HT1080 (cell line): Measurements from ENCODE around the gene PLA2G7. TPM values are rescaled to one million over a fixed set of nuclear protein-coding genes. Genes with fewer than 3 reads are reported as not detected.
A peak's percentile ranks its signal among the peaks of the same experiment; 100 is the strongest.
"Not testable (repeated sequence)": the region's sequence is repeated elsewhere in the genome, so short reads cannot be mapped to it uniquely, and the experiment has no call there.

ENCODE experiments used
- DNase-seq: peaks from one replicate; pipeline ENCODE4 v3.0.0-alpha.2; 2015; ENCODE audit warnings: low read depth
- total RNA-seq: library from RNA; depleted of rRNA; stranded (reverse); fragments of >200 nt; shearing (Covaris generic); gene quantifications from 2 replicates; pipeline ENCODE4 v1.2.3, GENCODE V29; 2014

PLA2G7 gene
- total RNA-seq, 1 experiment from 2014 or later, result not detected

DNA sequence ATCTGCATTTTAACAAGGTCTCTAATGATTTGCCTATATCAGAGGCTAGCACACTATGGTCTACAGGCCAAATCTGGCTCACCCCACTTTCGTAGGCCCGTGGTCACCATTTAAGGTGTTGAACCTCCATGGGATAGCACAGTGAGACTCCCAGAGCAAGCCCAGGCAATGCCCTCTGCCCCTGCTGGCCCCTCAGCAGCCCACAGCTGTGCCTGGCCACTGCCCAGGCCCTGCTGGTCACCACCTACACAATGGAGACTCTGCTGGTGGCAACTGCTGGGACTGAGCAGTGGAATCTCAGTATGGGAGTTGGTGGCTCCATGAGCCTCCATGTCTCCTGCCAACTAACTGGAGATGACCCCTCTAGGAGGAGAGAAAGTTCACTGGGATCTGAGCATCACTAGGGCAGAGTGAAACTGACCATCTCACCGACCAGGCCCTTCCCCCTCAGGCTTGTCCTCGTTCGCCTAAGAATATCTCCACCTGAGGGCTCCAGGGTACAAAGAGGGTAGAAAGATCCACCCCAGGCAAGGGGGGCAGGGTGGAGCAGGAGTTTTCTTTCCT lies 13.8 kb upstream of the PLA2G7 start:
- no peak for DNase-seq

DNA sequence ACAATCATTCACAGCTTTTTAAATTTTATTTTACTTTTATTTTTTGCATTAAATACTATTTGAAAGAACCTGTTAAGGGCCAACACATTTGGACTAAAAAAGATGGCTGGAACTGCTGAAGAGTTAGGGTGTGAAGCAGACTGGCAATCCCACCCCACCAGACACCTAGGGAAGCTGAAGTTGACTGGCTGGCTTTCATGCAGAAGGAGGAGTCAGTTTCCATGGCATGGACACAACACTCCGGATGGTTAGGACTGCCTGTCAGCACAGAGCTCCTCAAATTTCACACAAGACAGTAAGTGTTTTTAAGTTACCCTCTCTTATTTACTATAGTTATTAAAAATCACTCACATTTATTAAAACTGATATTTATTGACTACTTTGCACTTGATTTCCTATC lies 11.5 kb upstream of the PLA2G7 start, which contains the start of gene ANKRD66:
Gene ANKRD66 (plus strand): TSS at position 238 of the 400 bp plus-strand sequence. CDS start 5,016 bp downstream, outside the sequence.
- no peak for DNase-seq

DNA sequence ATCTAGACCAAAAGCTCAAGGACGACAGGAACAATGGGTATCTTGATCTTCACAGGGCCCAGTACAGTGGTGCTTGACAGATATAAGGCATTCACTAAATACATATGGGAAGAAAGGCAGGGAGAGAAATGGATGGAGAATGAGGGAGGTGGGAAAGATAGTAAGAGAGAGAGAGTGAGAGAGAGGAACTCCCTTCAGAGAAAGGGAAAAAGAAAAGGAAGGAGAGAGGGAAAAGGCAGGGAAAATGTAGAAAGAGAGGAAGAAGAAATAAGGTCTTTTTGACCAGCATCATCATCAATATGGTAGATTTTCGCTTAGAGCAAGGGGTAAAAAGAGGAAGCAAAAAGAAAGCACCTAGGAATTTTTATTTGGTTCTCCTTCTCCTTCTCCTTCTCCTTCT lies 10.8 kb upstream of the PLA2G7 start:
- DNase-seq, result no peak

DNA sequence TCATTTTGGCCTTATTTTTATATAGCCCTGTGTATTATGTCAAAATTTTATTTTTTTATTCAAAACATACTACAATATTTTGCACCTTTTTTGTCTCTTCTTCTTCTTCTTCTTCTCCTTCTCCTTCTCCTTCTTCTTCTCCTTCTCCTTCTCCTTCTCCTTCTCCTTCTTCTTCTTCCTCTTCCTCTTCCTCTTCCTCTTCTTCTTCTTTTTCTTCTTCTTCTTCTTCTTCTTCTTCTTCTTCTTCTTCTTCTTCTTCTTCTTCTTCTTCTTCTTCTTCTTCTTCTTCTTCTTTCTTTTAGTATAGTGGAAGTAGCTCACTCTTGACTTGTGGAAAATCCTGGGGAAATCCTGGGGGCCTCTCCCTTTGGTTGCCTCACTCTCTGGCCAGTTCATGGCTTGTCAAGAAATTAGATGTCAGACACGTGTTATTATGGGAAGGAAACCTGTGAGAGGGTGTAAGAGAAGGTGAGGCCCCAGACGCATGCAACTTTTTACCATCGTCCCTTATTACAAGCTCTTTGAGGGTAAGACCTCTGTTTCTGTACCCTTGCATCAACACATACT lies 9.1 kb upstream of the PLA2G7 start:
- DNase-seq, result not testable (repeated sequence)

DNA sequence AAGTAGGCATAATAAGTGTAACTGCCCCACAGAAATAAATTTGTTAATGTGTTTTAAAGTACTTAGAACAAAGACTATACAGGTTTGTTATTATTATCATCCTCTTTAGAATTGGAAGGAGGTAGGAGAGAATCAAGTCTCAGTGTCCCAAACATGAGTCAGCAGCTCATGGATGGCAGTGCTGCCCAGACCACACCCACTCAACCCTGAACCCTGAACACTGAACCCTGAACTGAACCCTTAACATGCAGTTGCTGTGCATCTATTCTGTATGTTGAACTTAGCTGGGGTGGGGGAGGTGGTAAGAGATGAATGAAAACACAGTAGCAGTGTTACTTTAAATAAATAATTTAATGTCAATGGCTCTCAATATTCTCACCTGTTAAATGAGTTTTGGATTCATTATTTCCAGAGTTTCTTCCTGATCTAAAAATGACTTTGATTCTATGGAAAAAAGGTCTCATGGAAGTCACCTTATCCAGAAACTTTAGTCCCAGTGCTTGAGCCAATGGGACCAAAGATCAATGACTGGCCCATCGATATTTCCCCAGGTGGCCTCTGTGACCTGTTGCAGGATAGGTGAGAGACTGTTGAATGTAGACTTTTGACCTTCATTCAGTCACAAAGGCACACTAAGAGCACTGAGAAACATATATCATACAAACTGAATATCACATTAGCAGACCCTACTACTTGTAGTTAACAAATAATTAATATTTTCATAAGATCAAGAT lies 8.4 kb upstream of the PLA2G7 start:
- DNase-seq, result no peak

DNA sequence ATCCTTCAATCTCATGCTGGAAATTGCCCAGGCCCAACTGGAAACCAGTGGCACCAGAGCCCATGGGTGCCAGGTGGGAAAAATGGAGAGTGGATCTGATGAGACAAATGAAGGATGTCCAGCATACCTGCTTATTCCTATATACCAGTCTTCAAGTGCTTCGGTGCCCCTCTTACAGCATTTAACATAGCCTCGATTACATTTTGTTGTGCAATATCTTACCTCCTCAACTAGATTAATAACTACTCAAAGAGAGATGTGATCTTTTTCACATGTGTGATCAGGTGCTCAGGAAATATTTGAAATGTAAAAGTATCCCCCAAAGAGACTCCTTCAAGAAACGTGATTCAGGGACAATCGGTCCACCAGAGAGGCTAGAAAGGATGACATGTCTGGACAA lies 6.7 kb upstream of the PLA2G7 start:
- no peak for DNase-seq

DNA sequence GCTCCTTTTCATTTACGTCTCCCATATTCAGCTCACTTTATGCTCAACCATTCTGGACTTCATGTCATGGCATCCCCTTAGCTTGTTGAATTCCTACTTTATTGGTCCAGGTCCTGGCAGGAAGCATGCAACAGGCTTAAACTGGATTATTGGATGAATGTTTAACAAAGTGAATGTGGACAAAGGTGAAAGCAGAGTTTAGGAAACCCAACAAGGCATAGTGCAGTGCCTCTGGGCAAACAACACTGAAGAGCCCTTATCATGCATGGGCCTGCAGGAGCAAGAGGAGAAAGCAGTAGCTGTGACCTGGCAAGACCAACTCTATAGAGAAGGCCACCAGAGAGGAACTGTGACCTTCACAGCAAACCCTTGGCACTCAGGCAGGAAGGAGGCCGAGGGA lies 6.3 kb upstream of the PLA2G7 start:
- no peak for DNase-seq

DNA sequence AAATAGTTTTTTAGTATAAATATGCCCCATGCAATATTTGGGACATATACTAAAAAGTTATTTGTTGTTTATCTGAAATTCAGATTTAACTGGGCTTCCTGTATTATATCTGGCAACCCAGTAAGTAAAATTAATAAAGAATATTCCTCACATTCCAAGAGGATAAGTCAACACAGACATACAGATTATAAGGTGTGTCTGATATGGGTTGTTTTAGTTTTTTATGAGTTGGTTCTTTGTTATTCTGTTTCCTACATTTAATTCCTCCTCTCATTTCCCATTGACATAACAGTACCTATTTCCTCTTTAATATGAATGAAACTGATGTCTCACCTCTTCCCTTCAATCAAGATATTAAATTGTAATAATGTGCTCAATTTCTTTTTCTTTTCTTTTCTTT lies 1.7 kb upstream of the PLA2G7 start:
- DNase-seq, result no peak

DNA sequence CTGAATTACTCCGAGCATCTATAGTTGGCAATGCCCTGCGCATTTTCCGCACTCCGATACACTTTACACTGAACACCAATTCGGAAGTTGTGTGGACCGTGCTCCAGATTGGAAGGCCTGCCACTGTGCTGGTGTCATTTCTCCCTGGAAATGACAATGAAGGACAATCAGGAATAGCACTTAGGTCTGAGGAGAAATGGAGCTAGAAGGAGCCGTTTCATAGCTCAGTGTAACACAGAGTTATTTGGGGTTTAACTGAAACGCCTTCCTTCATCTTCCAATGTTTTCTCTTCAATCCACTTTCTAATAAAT lies 501 bp upstream of the PLA2G7 start:
- DNase-seq, result no peak

DNA sequence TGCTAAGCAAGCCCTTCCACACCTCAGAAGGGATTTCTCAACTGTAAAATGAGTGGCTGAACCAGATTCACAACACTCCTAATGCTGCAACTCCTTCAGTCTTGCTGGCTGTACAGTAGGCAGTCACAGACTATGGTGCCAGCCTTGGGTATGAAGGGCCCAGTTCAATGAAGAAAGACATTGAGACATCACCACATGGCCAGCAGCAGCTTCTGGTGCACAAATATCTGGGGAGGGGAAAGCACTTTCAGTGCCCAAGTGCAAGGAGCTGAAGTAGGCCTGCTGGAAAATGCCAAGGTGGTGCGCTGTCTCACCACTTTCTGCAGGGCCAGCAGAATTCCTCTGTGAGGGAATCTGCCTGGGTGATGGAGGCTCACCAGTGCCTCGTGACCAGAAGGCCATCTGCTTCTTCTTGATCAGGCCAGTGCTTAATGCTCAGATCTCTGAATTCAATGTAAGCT lies 1.8 kb downstream of the PLA2G7 start:
- no peak for DNase-seq

DNA sequence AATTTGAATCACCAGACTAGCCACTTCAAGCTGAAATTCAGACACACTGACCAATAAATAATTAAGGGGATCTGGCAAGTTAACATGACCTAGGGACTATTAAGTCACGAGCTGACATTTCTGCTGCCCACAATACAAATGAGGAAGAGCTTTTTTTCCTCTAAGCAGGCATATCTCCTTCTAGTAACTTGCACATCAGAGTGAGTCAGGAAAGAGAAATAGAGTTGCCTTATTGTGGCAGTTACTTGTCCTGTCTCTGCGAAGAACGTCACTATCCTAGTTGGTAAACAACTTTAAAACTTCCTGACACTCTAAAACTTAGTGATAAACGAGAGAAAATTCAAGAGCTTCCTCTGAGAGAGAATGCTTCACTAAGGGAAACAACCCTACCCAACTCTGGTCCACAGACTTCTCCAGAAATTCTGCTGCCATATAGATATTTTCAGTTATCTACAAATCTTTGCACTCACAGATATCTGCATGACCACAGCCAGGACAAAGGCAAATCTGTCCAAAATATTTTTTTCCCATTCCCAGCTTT lies 4.2 kb downstream of the PLA2G7 start:
- DNase-seq, result no peak

DNA sequence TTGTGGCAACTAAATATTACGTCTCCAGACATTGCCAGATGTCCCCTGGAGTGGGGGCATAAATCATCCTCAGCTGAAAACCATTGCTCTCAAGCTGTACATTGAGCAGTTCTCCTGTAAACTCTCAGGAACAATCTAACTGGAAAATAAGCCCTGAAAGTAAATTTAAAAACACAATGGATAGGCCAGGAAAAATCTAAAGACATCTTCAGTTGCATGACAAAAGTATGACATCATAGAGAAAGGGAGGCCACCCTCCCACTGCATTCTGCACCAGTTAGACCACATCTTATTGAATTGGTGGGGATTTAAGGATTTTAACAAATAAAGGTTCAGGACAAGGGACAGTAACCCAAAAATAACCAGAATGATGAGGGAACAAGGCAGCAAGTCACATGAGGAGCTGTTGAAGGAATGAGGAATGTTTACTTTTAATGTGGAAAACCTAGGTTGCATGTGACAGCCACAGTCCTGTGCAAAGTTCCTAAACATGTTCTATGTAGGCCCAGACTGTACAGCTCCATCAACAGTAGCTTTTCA lies 5.3 kb downstream of the PLA2G7 start:
- DNase-seq, result no peak

DNA sequence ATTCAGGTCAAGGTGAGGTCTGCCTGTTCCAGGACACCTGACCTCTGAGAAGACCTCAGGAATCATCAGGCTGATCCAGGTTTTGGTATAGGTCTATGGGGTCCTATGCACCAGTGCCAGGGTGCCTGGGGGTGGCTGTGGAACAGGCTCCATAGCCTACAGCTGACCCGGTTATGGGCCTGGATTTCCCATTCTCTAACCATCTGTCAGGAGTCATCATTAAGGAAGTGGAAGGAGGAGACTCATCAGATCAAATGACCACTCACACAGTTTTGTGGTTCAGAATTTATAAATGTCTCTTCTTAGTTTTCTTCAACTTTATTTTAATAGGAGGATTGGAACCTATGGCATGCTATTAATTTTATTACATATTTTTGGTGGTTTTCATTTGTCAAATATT lies 14.8 kb downstream of the PLA2G7 start:
- peak; percentile 23 for DNase-seq

DNA sequence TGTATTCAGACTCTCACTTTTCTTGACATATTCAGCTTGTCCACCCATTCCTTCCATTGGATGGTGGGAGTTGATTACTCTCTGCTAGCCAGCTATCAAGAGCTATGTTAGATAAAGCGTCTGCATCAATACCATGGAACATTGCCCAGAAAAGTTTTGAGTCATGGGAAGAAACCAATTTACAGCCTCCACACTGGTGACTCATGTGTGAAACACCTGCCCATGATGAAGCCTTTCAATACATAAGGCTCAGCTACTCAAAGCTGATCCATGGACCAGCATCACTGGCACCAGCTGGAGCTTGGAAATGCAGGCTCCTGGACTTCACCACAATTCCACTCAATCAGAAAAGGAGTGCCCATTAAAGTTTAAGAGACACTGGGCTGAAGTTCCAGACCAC lies 16.1 kb downstream of the PLA2G7 start:
- peak; percentile 95 for DNase-seq

DNA sequence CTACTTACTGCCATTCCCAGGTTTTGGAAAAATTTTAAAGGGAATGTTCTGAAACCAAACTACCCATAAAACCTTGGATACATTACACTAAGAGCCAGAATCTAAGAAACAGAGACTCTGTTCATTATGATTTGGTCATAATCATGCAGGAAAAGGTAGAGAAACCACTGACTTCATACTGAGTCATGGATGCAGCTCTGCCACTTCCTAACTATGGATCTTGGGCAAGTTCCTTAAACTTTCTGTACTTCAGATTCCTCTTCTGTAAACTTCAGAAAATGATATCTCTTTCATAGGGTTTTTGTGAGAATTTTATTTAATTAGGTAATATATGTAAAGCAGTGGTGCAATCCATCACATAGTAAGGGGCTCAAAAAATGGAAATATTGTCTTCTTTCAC lies 20.0 kb downstream of the PLA2G7 start:
- DNase-seq, result peak; percentile 79

DNA sequence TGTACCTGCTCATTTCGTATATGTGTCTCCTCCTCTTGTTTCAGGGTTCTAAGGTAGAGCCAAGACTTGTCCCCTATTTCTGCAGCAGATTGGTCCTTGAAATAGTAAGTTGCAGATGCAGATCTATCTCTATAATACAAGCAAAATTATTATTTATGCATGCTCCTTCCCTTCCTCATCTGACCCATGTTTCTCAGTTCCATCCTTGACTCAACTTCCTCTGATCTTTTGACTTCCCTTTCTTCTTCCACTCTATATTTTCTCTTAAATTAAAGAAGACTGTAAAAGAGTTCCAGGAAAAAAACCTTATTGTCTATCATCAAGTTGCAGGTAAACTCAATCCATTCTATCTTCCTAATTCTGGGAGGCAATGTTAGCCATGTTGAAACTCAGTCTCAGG lies 23.7 kb downstream of the PLA2G7 start:
- DNase-seq, result no peak

DNA sequence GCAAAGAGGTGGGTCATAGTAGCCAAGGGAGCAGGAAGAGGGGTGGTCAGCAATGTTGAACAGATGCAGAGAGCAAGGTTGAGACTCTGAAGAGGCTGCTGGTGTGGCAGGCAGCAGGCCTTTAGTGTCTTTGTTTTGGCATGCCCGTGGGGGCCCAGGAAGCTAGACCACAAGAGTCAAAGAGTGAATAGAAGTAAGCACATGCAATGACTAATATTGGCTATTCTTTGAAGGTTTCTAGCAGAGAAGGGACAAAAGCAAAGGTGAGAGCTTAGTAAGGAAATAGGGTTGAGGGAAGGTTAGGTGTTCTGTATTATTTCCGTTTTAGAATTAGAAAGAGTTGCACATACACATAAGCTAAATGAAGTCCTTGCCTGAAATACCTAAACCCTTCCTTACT lies 28.7 kb downstream of the PLA2G7 start:
- DNase-seq, result peak; percentile 27

DNA sequence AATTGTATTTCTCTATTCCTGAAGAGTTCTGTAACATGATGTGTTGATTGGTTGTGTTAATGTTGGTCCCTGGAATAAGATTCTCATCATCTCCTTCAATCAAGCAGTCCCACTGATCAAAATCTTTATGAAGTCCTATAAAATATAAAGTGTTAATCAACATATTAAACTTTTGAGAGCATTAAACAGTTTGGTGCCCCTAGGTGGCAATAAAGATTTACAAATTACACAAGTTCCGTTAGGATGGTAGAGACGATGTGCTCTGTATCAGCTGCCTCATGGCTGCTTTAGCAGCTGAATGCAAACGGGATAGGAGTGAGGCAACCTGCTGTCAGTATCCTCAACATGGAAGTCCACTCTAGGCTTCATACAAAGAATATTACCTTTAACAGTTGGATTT lies 30.6 kb downstream of the PLA2G7 start:
- DNase-seq, result peak; percentile 55

DNA sequence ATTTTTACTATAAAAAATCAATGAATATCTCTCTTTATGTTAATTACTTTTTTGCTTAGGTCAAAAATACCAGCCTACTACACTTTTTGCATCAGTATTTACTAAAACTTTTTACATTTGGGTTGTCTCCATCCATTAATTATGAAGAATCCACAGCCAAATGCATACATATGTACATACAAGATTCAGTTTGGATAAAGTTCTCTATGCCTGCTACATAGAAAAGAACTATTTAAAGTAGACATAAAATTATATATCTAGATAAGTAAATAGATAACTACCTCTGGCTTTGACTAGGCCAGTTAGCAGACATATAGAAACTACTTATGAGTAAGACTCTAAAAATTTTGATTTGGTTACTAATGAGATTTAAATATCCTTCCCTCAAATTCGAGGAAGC lies 35.2 kb downstream of the PLA2G7 start:
- no peak for DNase-seq

DNA sequence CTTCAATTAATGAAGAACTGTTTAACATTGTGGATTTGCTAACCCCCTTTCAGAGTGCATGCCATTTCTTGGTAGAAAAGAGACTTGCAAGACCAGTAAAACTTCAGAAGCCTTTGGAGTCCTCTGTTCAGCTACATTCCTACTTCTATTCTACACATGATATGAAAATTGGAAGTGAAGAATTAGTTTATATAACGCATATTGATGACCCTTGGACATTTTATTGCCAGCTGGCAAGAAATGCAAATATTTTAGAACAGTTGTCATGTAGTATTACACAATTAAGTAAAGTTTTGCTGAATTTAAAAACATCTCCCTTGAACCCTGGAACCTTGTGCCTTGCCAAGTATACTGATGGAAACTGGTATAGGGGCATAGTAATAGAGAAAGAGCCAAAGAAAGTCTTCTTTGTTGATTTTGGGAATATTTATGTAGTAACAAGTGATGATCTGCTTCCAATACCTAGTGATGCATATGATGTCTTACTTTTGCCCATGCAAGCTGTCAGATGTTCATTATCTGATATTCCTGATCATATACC lies 44.2 kb downstream of the PLA2G7 start:
- no peak for DNase-seq

DNA sequence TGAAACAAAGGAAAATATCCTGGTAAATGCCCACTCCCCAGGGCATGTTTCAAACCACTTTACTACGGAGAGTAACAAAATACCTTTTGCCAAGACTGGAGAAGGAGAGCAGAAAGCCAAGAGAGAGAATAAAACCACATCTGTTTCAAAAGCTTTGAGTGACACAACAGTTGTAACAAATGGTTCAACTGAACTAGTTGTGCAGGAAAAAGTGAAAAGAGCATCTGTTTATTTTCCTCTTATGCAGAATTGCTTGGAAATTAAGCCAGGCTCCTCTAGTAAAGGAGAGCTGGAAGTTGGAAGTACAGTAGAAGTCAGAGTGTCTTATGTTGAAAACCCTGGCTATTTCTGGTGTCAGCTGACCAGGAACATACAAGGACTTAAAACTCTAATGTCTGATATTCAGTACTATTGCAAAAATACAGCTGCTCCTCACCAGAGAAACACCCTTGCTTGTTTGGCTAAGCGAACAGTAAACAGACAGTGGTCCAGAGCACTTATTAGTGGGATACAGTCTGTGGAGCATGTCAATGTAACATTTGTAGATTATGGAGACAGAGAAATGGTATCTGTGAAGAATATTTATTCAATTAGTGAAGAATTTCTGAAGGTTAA lies 44.9 kb downstream of the PLA2G7 start:
- DNase-seq, result no peak

DNA sequence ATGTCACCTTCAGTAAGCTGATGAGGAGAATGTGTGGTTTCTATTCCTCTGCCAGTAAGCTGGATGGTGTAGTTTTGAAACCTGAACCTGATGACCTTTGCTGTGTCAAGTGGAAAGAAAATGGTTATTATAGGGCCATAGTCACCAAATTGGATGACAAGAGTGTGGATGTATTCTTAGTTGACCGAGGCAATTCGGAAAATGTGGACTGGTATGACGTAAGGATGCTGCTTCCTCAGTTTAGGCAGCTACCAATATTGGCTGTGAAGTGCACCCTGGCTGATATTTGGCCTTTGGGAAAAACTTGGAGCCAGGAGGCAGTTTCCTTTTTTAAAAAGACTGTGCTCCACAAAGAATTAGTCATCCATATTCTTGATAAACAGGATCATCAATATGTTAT lies 45.5 kb downstream of the PLA2G7 start:
- DNase-seq, result no peak
